Activated CD4-positive, CD25-positive, alpha-beta regulatory T cell treated with anti-CD3 and anti-CD28 coated beads, Interleukin-2, amount 50 U/mL, for 24 hours (primary cell): Measurements from ENCODE around the gene FAM221A.
"Not testable (repeated sequence)": the region's sequence is repeated elsewhere in the genome, so short reads cannot be mapped to it uniquely, and the experiment has no call there.

Source experiments
- ATAC-seq, 2 donors: fragments of 150-1000 bp; cut with Tn5 transposase; one replicate each; pipeline ENCODE4 v1.10.0; 2021; ENCODE audit warnings: mild to moderate bottlenecking in 1 of 2, moderate library complexity in 1 of 2

FAM221A gene

GRCh38 chr7:23709081-23709750 is 29.2 kb downstream of the FAM221A start:
- ATAC-seq = no peak

GRCh38 chr7:23710000-23710399 is 30.0 kb downstream of the FAM221A start, which contains the start of gene STK31:
Gene STK31 (plus strand): TSS chr7:23710219. CDS start chr7:23710286, 67 bp downstream.
- ATAC-seq = no peak

GRCh38 chr7:23712368-23713284 is 32.6 kb downstream of the FAM221A start:
- no peak for ATAC-seq

- no peak for ATAC-seq
Observed at GRCh38 chr7:23713285-23714149, 33.5 kb downstream of the FAM221A start.

- no peak for ATAC-seq
Observed at GRCh38 chr7:23714150-23714464, 34.1 kb downstream of the FAM221A start.

- ATAC-seq = no peak
Observed at GRCh38 chr7:23714579-23714978, 34.6 kb downstream of the FAM221A start.

GRCh38 chr7:23715099-23715498 is 35.1 kb downstream of the FAM221A start:
- ATAC-seq = no peak

GRCh38 chr7:23717788-23718187 is 37.8 kb downstream of the FAM221A start:
- no peak for ATAC-seq

GRCh38 chr7:23721456-23721855 is 41.5 kb downstream of the FAM221A start:
- no peak for ATAC-seq

- ATAC-seq = not testable (repeated sequence)
Observed at GRCh38 chr7:23722587-23723216, 42.7 kb downstream of the FAM221A start.

GRCh38 chr7:23724113-23724512 is 44.1 kb downstream of the FAM221A start:
- not testable (repeated sequence) for ATAC-seq

GRCh38 chr7:23742051-23742450 is 62.1 kb downstream of the FAM221A start:
- ATAC-seq = no peak

- ATAC-seq = no peak
Observed at GRCh38 chr7:23743226-23743625, 63.2 kb downstream of the FAM221A start.

GRCh38 chr7:23746629-23747028 is 66.6 kb downstream of the FAM221A start:
- no peak for ATAC-seq

GRCh38 chr7:23751852-23752251 is 71.9 kb downstream of the FAM221A start:
- ATAC-seq = no peak
